Urinary bladder (tissue), 4 donors: ENCODE results near the gene H3-3A. TPM values are rescaled to one million over a fixed set of nuclear protein-coding genes. Genes with fewer than 3 reads are reported as not detected.

Source experiments
- DNase-seq: peaks from one replicate; pipeline ENCODE4 v3.0.0-alpha.2; 2015; ENCODE audit errors: extremely low spot score
- H3K27ac ChIP-seq: one replicate; pipeline ENCODE4 v1.5.1; 2013; ENCODE audit warnings: low read depth, mild to moderate bottlenecking, moderate library complexity
- H3K36me3 ChIP-seq: one replicate; pipeline ENCODE4 v1.6.1; 2013; ENCODE audit warnings: mild to moderate bottlenecking, moderate library complexity; ENCODE audit not compliant: insufficient read depth
- H3K4me1 ChIP-seq: one replicate; pipeline ENCODE4 v1.6.1; 2013; ENCODE audit warnings: mild to moderate bottlenecking, moderate library complexity; ENCODE audit not compliant: insufficient read depth
- H3K4me3 ChIP-seq: one replicate; pipeline ENCODE4 v1.5.1; 2013; ENCODE audit warnings: low read depth, low read length
- WGBS: extraction: QIAGEN DNeasy Blood & Tissue Kit; methylation state at CpG from one replicate; pipeline ENCODE4 v1.1.7; 2013; 5-methylcytosine and 5-hydroxymethylcytosine counted together
- polyA plus RNA-seq: library from polyadenylated mRNA; stranded (reverse); fragments of 200-250 nt; gene quantifications from one replicate; pipeline ENCODE4 v1.2.3, GENCODE V29; 2013
- total RNA-seq: library from RNA; depleted of rRNA; stranded (reverse); fragments of >200 nt; gene quantifications from one replicate; pipeline ENCODE4 v1.2.3, GENCODE V29; 2014
- donor health status: healthy with polysubstance abuse.
- donor health status: healthy.

H3-3A gene
- total RNA-seq (430 TPM), polyA plus RNA-seq (519 TPM)

- under 1% methylated on average over 78 of the region's 78 CpGs for WGBS
- H3K4me1 ChIP-seq = peaks cover 1% of the 10 kb centered on the region
- H3K36me3 ChIP-seq = peaks cover 5% of the 10 kb centered on the region
- peak within 1 kb of the TSS; percentile 100 for H3K27ac ChIP-seq
- peak; percentile 89 for DNase-seq
- peak within 1 kb of the TSS; percentile 96 for H3K4me3 ChIP-seq
These were observed at the start of gene H3-3A for GRCh38 chr1:226062558-226063223. Gene H3-3A, plus strand, starts transcription at chr1:226062716. Its CDS starts 1,636 bp downstream, at chr1:226064352.

GRCh38 chr1:226017070-226017469 lies 45.4 kb upstream of the H3-3A start:
- Histone ChIP-seq H3K36me3 (no peaks in the 10 kb centered on the region), H3K27ac (no peak overlapping the region), H3K4me1 (no peaks in the 10 kb centered on the region), H3K4me3 (no peak overlapping the region)
- DNase-seq = no peak
- 57% methylated on average over 6 of the region's 6 CpGs for WGBS

- Histone ChIP-seq H3K27ac (no peak overlapping the region), H3K4me3 (no peak overlapping the region), H3K36me3 (no peaks in the 10 kb centered on the region), H3K4me1 (no peaks in the 10 kb centered on the region)
- 96% methylated on average over 1 of the region's 1 CpG for WGBS
- DNase-seq = no peak
These were observed 42.9 kb upstream of the H3-3A start for GRCh38 chr1:226019572-226019971.

GRCh38 chr1:226021401-226021800 lies 41.1 kb upstream of the H3-3A start:
- DNase-seq = no peak
- no peaks in the 10 kb centered on the region for H3K36me3 ChIP-seq

GRCh38 chr1:226021801-226022200 lies 40.7 kb upstream of the H3-3A start:
- Histone ChIP-seq H3K4me1 (no peaks in the 10 kb centered on the region), H3K36me3 (no peaks in the 10 kb centered on the region), H3K4me3 (no peak overlapping the region), H3K27ac (no peak overlapping the region)
- 47% methylated on average over 2 of the region's 2 CpGs for WGBS
- no peak for DNase-seq

More at GRCh38 chr1:226021401-226021800, 41.1 kb upstream of the H3-3A start:
- Histone ChIP-seq H3K4me1 (no peaks in the 10 kb centered on the region), H3K27ac (no peak overlapping the region), H3K4me3 (no peak overlapping the region)
- 75% methylated on average over 3 of the region's 3 CpGs for WGBS

GRCh38 chr1:226023735-226024134 lies 38.8 kb upstream of the H3-3A start:
- H3K27ac ChIP-seq = no peak overlapping the region
- no peaks in the 10 kb centered on the region for H3K4me1 ChIP-seq
- DNase-seq = no peak
- 79% methylated on average over 5 of the region's 5 CpGs for WGBS
- no peak overlapping the region for H3K4me3 ChIP-seq
- H3K36me3 ChIP-seq = no peaks in the 10 kb centered on the region

- H3K27ac ChIP-seq = no peak overlapping the region
- no peak overlapping the region for H3K4me3 ChIP-seq
- 52% methylated on average over 2 of the region's 2 CpGs for WGBS
- H3K36me3 ChIP-seq = no peaks in the 10 kb centered on the region
- no peak for DNase-seq
- no peaks in the 10 kb centered on the region for H3K4me1 ChIP-seq
These were observed 35.7 kb upstream of the H3-3A start for GRCh38 chr1:226026833-226027232.

GRCh38 chr1:226027538-226028217 lies 34.8 kb upstream of the H3-3A start:
- DNase-seq = no peak
- 89% methylated on average over 5 of the region's 5 CpGs for WGBS
- Histone ChIP-seq H3K4me1 (no peaks in the 10 kb centered on the region), H3K27ac (no peak overlapping the region), H3K4me3 (no peak overlapping the region), H3K36me3 (no peaks in the 10 kb centered on the region)

- no peaks in the 10 kb centered on the region for H3K36me3 ChIP-seq
- H3K4me1 ChIP-seq = no peaks in the 10 kb centered on the region
- no peak overlapping the region for H3K27ac ChIP-seq
- no peak for DNase-seq
- H3K4me3 ChIP-seq = no peak overlapping the region
- WGBS = 86% methylated on average over 7 of the region's 7 CpGs
These were observed 33.4 kb upstream of the H3-3A start for GRCh38 chr1:226029093-226029496.

- Histone ChIP-seq H3K27ac (no peak overlapping the region), H3K4me1 (no peaks in the 10 kb centered on the region), H3K36me3 (no peaks in the 10 kb centered on the region), H3K4me3 (no peak overlapping the region)
- 86% methylated on average over 7 of the region's 7 CpGs for WGBS
- DNase-seq = no peak
These were observed 32.8 kb upstream of the H3-3A start for GRCh38 chr1:226029568-226030225.

GRCh38 chr1:226033582-226033981 lies 28.9 kb upstream of the H3-3A start:
- Histone ChIP-seq H3K4me1 (no peaks in the 10 kb centered on the region), H3K36me3 (no peaks in the 10 kb centered on the region), H3K27ac (no peak overlapping the region), H3K4me3 (no peak overlapping the region)
- WGBS = 87% methylated on average over 4 of the region's 4 CpGs
- no peak for DNase-seq

- DNase-seq = no peak
- H3K4me1 ChIP-seq = no peaks in the 10 kb centered on the region
- no peak overlapping the region for H3K4me3 ChIP-seq
- no peak overlapping the region for H3K27ac ChIP-seq
- no peaks in the 10 kb centered on the region for H3K36me3 ChIP-seq
These were observed 28.5 kb upstream of the H3-3A start for GRCh38 chr1:226033991-226034390.

- Histone ChIP-seq H3K4me1 (no peaks in the 10 kb centered on the region), H3K27ac (no peak overlapping the region), H3K36me3 (no peaks in the 10 kb centered on the region), H3K4me3 (no peak overlapping the region)
- DNase-seq = no peak
- WGBS = 15% methylated on average over 6 of the region's 6 CpGs
These were observed 28.0 kb upstream of the H3-3A start for GRCh38 chr1:226034482-226034881.

- DNase-seq = no peak
- Histone ChIP-seq H3K4me3 (no peak overlapping the region), H3K36me3 (no peaks in the 10 kb centered on the region), H3K27ac (no peak overlapping the region), H3K4me1 (no peaks in the 10 kb centered on the region)
- WGBS = 93% methylated on average over 5 of the region's 5 CpGs
These were observed 26.6 kb upstream of the H3-3A start for GRCh38 chr1:226035915-226036314.
